GM18951 (cell line): ENCODE data around the gene RDM1.
"Not testable (repeated sequence)": the region's sequence is repeated elsewhere in the genome, so short reads cannot be mapped to it uniquely, and the experiment has no call there.

Source experiments
- POLR2A ChIP-seq: IDR thresholded peaks from 4 replicates; pipeline ENCODE4 v1.6.1; 2011; ENCODE audit warnings: mild to moderate bottlenecking; ENCODE audit not compliant: insufficient read length, insufficient read depth; ENCODE audit errors: extremely low read depth
- in situ Hi-C: fragments of 300-500 bp; cut with MboI; formaldehyde crosslinking; loops from one replicate; pipeline ENCODE4 v1.12.0; 2022; ENCODE audit warnings: low sequenced_read_pairs, mixed read lengths, inconsistent platforms; ENCODE audit not compliant: unreplicated experiment

RDM1 gene

DNA sequence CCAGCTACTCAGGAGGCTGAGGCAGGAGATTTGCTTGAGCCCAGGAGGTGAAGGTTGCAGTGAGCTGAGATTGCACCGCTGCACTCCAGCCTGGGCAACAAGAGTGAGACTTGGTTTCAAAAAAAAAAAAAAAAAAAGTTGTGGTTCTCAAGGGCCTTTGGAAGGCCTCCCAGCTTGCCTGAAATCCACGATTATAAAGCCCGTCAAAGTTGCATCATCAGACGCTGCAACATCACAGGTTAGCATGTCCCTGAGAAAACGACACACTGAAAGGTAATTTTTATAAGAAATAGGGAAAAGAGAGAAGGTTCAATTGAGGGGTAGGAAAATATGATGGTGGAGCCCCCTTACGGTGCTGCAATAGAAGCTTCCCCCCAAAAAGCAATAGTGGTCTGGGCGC lies 17.5 kb upstream of the RDM1 start:
- no peak for TF ChIP-seq POLR2A
- in situ Hi-C loops: no loop called here

DNA sequence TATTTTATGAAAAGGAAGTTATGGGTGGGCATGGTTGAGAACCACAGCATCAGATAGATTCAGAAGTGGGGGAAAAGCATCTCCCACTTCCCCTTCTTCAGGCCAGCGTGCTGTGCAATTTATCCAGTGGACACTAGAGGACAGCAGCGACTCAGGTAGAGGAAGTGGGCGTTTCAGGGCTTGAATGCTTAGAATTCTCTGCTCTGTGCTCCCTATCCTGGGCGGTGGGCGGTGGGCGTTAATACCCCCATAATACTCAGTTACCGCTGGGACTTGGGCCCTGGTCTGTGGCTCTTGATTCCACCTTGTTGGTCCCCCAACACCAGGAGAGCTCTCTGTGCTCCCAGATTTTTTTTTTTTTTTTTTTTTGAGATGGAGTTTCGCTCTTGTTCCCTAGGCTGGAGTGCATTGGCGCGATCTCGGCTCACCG lies 16.6 kb upstream of the RDM1 start:
- in situ Hi-C loops: no loop called here
- no peak for TF ChIP-seq POLR2A

DNA sequence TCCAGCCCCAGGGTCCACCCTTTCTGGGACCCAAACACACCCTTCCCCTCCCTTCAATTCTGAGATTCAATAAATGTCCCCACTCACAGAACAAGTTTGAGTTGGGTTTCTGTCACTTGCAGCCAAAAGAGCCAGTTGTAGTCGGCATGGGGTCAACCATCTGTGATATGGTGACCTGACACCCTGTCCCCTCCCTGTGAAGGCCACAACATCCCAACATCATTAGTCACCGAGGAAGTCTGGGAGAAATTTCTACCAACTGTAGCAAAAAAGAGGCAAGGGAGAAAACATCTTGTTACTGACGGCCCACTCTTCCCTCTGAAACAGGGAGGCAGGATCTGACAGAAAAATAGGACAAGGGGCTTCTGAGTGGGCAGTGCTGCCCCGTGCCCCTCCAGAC lies 13.6 kb upstream of the RDM1 start:
- no peak for TF ChIP-seq POLR2A
- in situ Hi-C loops: no loop called here

DNA sequence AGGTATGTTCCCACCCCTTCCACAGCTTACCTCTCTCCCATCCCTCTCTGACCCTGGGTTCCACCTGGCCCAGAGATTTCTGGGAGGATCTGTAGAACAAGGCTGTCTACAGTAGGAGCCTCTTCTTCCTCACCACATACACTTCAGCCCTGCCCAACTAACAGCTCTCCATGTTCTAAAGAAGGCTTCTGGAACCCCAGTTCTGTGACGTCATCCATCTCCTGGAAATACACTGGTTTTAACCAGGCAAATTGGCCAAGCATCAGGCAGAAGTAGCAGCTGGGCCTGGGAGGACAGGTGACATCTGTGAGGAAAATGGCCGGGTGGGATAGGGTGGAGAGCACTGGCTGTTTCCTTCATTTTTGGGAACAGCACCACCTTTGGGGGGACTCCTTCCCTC lies 13.0 kb upstream of the RDM1 start, which contains the start of gene LYZL6:
LYZL6 (minus strand) TSS at position 177 of the 400 bp plus-strand sequence. CDS start 4,357 bp downstream, outside the sequence.
- in situ Hi-C loops: no loop called here
- no peak for TF ChIP-seq POLR2A

DNA sequence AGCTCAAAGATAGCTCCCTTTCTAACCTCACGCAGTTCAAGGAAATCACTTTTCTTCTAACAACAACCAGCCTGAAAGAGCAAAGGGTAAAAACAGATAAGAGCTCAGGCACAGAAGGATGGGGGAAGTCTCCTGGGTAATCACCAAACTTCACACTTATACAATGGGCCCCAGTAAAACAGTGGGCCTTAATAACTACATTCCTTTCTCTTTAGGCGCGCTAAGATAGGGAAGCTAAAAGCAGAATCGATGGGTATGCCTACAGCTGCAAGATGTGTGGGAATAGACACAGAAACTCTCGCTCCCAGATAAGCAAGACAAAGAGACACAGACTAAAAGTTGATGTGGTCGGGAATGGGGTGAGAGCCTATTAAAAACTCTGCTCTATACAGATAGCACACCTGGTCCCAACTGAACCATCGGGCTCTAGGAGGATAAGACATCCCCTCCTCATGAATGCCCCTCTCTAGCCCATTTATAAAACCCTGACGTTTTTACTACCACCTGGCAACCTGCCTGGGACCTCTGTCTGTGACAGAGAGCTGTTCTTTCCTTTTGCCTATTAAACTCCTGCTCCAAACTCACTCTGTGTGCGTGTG lies 12.1 kb upstream of the RDM1 start:
- no peak for TF ChIP-seq POLR2A
- in situ Hi-C loops: no loop called here

DNA sequence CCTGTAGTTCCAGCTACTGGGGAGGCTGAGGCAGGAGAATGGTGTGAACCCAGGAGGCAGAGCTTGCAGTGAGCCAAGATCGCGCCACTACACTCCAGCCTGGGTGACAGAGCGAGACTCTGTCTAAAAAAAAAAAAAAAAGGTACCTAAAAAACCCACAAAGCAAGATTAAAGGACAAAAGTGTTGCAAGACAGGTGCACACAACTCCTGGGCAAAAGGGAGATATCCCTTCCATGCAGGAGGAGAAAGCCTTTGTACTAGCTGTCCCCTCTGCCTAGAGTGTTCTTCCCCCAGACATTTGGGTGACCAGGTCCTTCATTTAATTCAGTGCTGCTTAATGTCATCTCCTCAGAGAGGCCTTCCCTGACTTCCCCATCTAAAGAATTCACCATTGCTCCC lies 7.9 kb upstream of the RDM1 start:
- in situ Hi-C loops: not testable (repeated sequence)

DNA sequence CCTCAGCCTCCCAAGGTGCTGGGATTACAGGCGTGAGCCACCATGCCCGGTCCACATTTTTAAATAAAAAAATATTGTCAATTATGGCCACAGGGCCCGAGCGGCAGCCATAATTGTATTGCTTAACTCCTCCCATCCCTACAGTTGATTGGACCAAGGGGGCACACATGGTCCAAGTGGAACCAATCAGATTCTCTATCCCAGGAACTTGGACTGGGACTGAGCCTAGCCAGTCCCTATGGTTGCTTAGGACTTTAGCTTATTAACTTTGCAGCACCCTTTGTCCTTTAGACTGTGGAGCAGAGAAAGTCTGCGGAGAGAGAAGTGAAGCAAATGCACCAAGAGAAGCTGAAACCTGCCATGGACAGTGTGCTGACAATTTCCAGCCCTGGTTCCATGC lies 5.5 kb upstream of the RDM1 start:
- in situ Hi-C loops: no loop called here
- TF ChIP-seq POLR2A: no peak

DNA sequence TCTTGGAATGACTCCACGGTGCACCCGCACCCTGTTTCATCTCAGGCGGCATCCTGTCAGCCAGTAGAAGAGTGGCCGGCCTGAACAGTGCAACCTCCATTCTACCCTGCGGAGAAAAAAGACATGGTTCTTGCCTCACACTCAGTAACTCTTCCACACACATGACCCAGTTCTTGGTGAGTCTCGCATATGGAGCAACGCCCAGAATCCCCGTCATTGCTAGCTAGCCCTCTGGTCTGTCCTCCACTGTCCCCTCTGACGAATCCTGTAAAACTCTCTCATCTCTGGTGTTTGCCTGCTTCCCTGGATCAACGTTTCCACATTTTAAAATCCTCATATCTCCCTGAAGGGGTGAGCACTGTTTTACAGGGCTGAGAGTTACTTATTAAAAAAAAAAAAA lies 4.2 kb upstream of the RDM1 start:
- in situ Hi-C loops: no loop called here
- TF ChIP-seq POLR2A: no peak

DNA sequence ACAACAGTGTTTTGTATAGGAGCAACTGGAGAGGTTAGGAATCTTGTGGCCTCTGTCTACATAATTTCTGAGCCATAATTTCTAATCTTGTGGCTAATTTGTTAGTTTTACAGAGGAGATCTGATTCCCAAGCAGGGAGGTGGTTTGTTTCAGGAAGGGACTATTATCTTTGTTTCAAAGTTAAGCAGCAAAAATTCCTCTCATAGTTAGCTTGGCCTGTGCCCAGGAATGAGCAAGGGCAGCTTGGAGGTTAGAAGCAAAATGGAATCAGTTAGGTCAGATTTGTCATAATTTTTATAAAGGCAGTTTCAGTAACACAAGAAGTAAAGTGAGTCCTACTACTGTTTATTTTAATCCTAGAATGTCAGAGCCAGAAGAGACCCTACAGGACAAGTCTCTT lies 2.0 kb upstream of the RDM1 start:
- no peak for TF ChIP-seq POLR2A
- in situ Hi-C loops: no loop called here

DNA sequence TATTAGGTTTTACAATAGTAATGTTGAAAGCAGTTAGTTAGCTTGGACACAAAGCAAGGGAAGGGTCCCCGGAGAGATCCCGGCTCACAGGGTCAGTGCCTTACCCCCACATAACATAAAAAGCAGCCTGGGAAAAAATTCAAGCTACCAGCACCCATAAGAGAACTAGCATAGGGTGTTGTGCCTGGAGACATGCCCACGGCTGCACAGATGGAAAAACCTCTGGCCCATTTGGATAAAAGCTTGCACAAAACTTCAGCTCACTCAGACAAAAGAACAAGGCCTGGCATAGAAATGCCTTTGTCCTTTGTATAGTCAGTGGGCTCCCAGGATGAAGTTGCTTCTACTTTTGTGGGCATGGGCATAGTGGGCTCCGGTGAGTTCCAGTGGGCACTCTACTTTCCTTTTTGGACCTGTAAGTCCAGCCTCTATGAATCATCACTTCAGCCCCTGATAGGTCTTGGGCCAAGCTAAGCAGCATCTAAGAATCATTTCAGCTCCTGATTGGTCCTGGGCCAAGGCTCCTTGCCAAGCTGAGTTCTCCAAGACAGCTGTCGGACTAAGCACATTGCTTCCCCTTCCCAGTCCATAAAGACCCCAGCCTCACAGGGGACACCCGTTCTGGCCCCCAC lies 1.3 kb upstream of the RDM1 start:
- no peak for TF ChIP-seq POLR2A
- in situ Hi-C loops: no loop called here

DNA sequence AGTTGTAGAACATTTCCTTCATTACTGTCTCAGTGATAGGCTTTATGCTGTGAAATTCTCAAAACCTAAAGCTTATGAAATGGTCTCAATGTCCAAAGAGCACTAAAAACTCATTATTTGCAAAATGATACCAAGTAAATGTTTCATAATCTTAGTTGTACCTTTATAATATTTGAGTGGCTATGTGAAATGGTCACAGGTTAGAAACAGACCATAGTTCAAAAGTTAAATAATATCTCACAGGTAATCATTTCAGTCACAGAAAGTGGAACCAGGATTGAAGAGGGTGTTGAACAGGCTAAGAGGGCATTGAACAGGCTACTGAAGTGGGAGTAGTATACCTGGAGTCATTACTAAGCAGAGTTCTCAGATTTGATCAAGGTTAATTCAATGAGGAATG lies 2.9 kb downstream of the RDM1 start:
- in situ Hi-C loops: no loop called here
- TF ChIP-seq POLR2A: no peak

DNA sequence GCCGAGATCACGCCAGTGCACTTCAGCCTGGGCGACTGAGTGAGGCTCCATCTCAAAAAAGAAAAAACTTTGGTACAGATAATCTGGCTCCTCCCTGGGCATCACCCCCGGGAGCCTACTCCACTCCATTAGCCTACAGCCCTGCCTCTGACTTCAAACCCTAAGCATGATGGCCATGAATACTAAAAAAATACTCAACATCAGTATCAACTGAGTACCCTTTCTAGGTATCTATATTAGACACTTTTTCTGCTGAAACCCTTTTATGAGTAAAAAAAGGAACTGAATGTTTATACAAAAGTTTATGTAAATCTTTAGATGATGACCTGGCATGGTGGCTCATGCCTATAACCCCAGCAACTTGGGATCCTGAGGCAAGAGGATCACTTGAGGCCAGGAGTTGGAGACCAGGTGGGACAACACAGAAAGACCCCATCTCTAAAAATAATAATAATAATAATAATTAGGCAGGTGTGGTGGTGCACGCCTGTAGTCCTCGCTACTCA lies 6.9 kb downstream of the RDM1 start:
- no peak for TF ChIP-seq POLR2A
- in situ Hi-C loops: no loop called here

DNA sequence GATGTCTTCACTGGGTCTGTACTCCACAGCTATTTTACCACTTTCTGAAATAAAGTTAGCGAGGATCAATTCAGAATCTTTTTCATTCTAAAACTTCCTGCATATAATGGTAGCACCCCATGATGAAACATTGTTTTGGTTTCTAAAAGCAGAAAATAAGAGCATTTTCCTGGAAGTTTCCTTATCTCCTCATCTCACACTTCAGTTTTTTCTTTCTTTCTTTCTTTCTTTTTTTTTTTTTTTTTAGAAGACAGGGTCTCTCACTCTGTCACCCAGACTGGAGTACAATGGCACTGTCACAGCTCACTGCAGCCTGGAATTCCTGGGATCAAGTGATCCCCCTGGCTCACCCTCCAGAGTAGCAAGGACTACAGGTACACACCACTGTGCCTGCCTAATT lies 10.3 kb downstream of the RDM1 start:
- in situ Hi-C loops: no loop called here
- no peak for TF ChIP-seq POLR2A

DNA sequence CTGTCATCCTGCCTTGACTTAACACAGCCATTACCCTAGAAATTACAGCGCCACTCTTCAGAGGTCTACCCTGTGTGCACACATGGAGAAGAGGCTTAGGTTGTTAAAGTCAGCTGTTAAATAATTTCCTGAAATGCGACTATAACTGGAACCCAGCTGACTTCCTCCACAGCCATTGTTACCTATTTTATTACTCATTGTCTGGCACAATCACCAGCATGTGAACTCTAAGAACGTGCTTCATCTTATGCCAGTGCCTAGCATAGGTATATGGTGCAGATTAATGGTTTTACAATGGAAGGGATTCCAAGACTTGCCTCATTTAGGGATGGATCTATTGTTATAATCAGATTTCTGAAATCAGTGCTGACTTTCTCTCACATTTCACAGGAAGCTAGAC lies 11.9 kb downstream of the RDM1 start:
- TF ChIP-seq POLR2A: no peak
- in situ Hi-C loops: no loop called here
